Esophagus squamous epithelium (tissue), 4 donors: ENCODE data around the gene FGF3.

Source experiments
- CTCF ChIP-seq, 6 experiments: fragments of 450-650 bp in 4 of 6; fragments of 200-600 bp in 2 of 6; sonication (generic) in 2 of 6; IDR thresholded peaks; one replicate each; pipeline ENCODE4 v1.5.1; 2016 to 2019; ENCODE audit warnings: antibody characterized with exemption in 6 of 6, mild to moderate bottlenecking in 4 of 6, moderate library complexity in 4 of 6
- POLR2A ChIP-seq, 4 donors: fragments of 450-650 bp; IDR thresholded peaks; one replicate each; pipeline ENCODE4 v1.6.1; 2017; ENCODE audit warnings: antibody characterized with exemption in 4 of 4, mild to moderate bottlenecking in 4 of 4, moderate library complexity in 3 of 4

GRCh38 chr11:69812256-69812655, 7.0 kb downstream of the FGF3 start:
- TF ChIP-seq CTCF (IDR thresholded peaks at IDR 0.05) (no peak), POLR2A (IDR thresholded peaks at IDR 0.05) (no peak)
